BLaER1 treated with 17β-estradiol and CSF1 and Interleukin-3, amounts not matched to agents 10 nM and 100 nM (cell line): ENCODE measurements around the gene SH3BP2.

Experiments
- H3K27ac ChIP-seq, 11 experiments: shearing (Covaris generic); formaldehyde crosslinking; 2 replicates each; pipeline ENCODE4 v1.8.1; 2022
- H3K27me3 ChIP-seq, 11 experiments: shearing (Covaris generic); formaldehyde crosslinking; 2 replicates each; pipeline ENCODE4 v1.8.1; 2022
- H3K36me3 ChIP-seq, 11 experiments: shearing (Covaris generic); formaldehyde crosslinking; 2 replicates each; pipeline ENCODE4 v1.8.1; 2022
- H3K4me1 ChIP-seq, 10 experiments: shearing (Covaris generic); formaldehyde crosslinking; 2 replicates each; pipeline ENCODE4 v1.8.1; 2022
- H3K4me2 ChIP-seq, 11 experiments: shearing (Covaris generic); formaldehyde crosslinking; 2 replicates each; pipeline ENCODE4 v1.8.1; 2022
- H3K4me3 ChIP-seq, 10 experiments: shearing (Covaris generic); formaldehyde crosslinking; 2 replicates each; pipeline ENCODE4 v1.8.1; 2022
- H3K9ac ChIP-seq, 11 experiments: shearing (Covaris generic); formaldehyde crosslinking; 2 replicates each; pipeline ENCODE4 v1.8.1; 2022
- H3K9me3 ChIP-seq, 11 experiments: shearing (Covaris generic); formaldehyde crosslinking; replicated peaks in 1 of 11; 2 replicates each; pipeline ENCODE4 v1.8.1; 2022
- H4K20me1 ChIP-seq, 11 experiments: shearing (Covaris generic); formaldehyde crosslinking; 2 replicates each; pipeline ENCODE4 v1.8.1; 2022
- Cebpa-rat ChIP-seq, 11 experiments: shearing (Covaris generic); IDR thresholded peaks; 2 replicates each; pipeline ENCODE4 v1.8.1; 2022

SH3BP2 gene

DNA sequence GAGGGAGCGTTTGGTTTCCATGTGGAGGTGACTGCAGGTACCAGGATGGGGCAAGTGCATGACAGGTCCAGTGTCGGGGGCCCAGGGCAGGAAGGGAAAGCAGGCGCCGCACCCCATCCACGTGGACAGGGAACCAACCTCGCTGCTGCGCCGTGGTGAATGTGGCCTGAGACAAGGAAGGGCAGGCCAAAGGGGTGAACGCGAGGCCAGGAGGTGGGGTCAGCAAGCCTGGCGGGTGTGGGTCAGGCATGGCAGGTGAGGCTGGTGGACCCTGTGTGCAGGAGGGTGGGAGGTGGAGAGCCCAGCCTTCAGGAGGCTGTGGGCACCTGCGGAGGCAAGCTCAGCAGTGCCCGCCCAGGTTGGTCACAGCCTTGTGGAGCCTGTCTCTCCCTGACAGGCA is 14.7 kb downstream of the SH3BP2 start:
- peaks cover 88 to 95% (median 93%) of the 10 kb centered on the region in 10 experiments for H3K4me1 ChIP-seq
- TF ChIP-seq Cebpa-rat (IDR thresholded peaks at IDR 0.05): no peak

DNA sequence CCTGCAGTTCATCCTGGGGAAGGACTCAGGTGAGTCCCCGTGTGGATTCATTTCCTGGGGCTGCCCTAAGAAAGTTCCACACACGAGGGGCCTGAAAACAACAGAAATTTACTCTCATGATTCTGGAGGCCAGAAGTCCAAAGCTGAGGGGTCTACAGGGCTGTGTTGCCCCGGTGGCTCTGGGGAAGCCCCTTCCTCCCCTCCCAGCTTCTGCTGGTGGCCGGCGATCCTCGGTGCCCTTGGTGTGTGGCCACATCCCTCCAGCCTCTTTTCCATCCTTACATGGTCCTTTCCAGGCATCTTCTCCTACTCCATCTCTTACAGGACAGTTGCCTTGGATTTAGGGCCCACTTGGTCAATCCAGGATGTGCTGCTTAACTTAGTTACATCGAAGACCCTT is 15.1 kb downstream of the SH3BP2 start:
- peak overlapping the region in 6 of 11 experiments; percentile 12 to 77 (median 30); a peak in 9 of 22 replicates for H3K9ac ChIP-seq
- no peak for TF ChIP-seq Cebpa-rat (IDR thresholded peaks at IDR 0.05)
- peak overlapping the region in 4 of 11 experiments; percentile 14 to 85 (median 50); a peak in 5 of 22 replicates for H3K27ac ChIP-seq
- H3K9me3 ChIP-seq: no peaks in the 10 kb centered on the region
- H3K36me3 ChIP-seq: peaks cover 0 to 59% (median 0%) of the 10 kb centered on the region in 11 experiments; a peak in 10 of 22 replicates
- H4K20me1 ChIP-seq: peaks cover 0 to 94% (median 18%) of the 10 kb centered on the region in 11 experiments; a peak in 19 of 22 replicates
- H3K27me3 ChIP-seq: no peaks in the 10 kb centered on the region
- no peak overlapping the region for H3K4me3 ChIP-seq
- H3K4me2 ChIP-seq: peak overlapping the region; percentile 95 to 100 (median 98)
- H3K4me1 ChIP-seq: peaks cover 84 to 95% (median 92%) of the 10 kb centered on the region in 10 experiments

More for the DNA sequence above, 14.7 kb downstream of the SH3BP2 start:
- Histone ChIP-seq H4K20me1 (peaks cover 0 to 94% (median 18%) of the 10 kb centered on the region in 11 experiments; a peak in 11 of 22 replicates), H3K9me3 (no peaks in the 10 kb centered on the region), H3K27me3 (no peaks in the 10 kb centered on the region), H3K4me3 (no peak overlapping the region), H3K9ac (peak overlapping the region in 8 of 11 experiments; percentile 12 to 77 (median 70); a peak in 10 of 22 replicates), H3K27ac (peak overlapping the region in 4 of 11 experiments; percentile 80 to 87 (median 84); a peak in 6 of 22 replicates), H3K36me3 (peaks cover 0 to 63% (median 0%) of the 10 kb centered on the region in 11 experiments; a peak in 10 of 22 replicates), H3K4me2 (peak overlapping the region; percentile 95 to 100 (median 98))

DNA sequence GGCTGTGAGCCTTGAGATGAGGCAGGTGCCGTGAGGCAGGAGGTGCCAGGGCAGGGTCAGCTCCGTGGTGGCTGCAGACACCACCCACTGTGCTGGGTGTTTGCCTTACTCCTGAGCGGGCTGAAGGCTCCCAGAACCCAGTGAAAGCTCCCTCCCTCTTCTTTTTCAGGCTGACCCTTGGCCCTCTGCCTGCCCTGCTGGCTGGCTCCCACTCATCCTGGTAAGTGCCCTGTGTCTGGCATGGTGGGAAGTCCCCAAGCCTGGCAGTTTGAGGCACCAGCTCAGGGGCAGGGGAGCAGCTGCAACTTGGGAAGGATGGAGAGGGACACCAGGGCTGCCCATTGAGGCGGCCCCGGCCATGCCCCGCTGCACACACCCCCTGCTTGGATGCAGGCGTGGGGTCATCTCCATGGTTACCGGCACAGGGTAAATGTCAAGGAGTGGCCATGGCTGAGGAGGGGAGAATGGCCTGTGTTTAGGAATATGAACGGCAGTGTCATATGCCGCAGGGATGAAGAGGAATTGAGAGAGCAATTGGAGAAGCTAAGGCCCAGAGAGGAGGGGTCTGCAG is 16.8 kb downstream of the SH3BP2 start:
- Histone ChIP-seq H3K4me1 (peaks cover 84 to 95% (median 92%) of the 10 kb centered on the region in 10 experiments), H3K4me2 (peak overlapping the region; percentile 89 to 100 (median 98)), H3K36me3 (peaks cover 0 to 60% (median 10%) of the 10 kb centered on the region in 11 experiments; a peak in 13 of 22 replicates), H3K9ac (peak overlapping the region; percentile 46 to 96 (median 90); a peak in 18 of 22 replicates), H4K20me1 (peaks cover 16 to 95% (median 35%) of the 10 kb centered on the region in 11 experiments), H3K27me3 (no peaks in the 10 kb centered on the region), H3K4me3 (peak overlapping the region in 4 of 10 experiments; percentile 7 to 85 (median 18); a peak in 7 of 20 replicates), H3K27ac (peak overlapping the region in 10 of 11 experiments; percentile 70 to 99 (median 94); a peak in 15 of 22 replicates), H3K9me3 (0 out of 22 replicates have a peak, but pooled peaks cover 0 to under 1% (median 0%) of the 10 kb centered on the region in 11 experiments)
- TF ChIP-seq Cebpa-rat (IDR thresholded peaks at IDR 0.05): no peak

DNA sequence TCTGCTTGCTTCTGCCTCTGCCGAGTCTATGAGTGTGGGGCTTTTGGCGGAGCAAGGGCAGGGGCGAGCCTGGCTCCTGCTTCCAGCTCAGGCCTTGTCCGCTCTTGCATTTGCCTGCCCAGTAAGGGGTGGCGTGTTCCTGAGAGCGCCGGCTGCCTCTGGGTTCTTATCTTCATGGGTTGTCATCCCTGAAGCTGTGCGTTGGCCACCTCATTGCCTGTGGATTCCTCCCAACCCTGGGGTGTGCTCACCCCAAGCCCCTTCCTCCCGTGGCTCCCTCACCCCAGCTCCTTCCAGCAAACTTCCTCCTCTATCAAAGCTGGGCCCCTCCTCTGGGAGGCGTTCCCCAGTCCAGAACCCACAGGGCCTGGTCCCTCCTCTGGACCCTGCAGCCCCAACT is 17.5 kb downstream of the SH3BP2 start:
- no peak for TF ChIP-seq Cebpa-rat (IDR thresholded peaks at IDR 0.05)
- H3K4me2 ChIP-seq: peak overlapping the region; percentile 89 to 100 (median 98)
- H3K4me3 ChIP-seq: peak overlapping the region in 5 of 10 experiments; percentile 7 to 85 (median 75); a peak in 7 of 20 replicates
- no peaks in the 10 kb centered on the region; a peak in 1 of 22 replicates for H3K27me3 ChIP-seq
- peaks cover 0 to 7% (median 0%) of the 10 kb centered on the region in 11 experiments; a peak in 4 of 22 replicates for H3K9me3 ChIP-seq
- H3K27ac ChIP-seq: peak overlapping the region; percentile 70 to 99 (median 94); a peak in 21 of 22 replicates
- peaks cover 84 to 95% (median 92%) of the 10 kb centered on the region in 10 experiments for H3K4me1 ChIP-seq
- H4K20me1 ChIP-seq: peaks cover 23 to 95% (median 42%) of the 10 kb centered on the region in 11 experiments
- H3K36me3 ChIP-seq: peaks cover 0 to 60% (median 17%) of the 10 kb centered on the region in 11 experiments; a peak in 14 of 22 replicates
- peak overlapping the region; percentile 74 to 96 (median 90); a peak in 19 of 22 replicates for H3K9ac ChIP-seq

DNA sequence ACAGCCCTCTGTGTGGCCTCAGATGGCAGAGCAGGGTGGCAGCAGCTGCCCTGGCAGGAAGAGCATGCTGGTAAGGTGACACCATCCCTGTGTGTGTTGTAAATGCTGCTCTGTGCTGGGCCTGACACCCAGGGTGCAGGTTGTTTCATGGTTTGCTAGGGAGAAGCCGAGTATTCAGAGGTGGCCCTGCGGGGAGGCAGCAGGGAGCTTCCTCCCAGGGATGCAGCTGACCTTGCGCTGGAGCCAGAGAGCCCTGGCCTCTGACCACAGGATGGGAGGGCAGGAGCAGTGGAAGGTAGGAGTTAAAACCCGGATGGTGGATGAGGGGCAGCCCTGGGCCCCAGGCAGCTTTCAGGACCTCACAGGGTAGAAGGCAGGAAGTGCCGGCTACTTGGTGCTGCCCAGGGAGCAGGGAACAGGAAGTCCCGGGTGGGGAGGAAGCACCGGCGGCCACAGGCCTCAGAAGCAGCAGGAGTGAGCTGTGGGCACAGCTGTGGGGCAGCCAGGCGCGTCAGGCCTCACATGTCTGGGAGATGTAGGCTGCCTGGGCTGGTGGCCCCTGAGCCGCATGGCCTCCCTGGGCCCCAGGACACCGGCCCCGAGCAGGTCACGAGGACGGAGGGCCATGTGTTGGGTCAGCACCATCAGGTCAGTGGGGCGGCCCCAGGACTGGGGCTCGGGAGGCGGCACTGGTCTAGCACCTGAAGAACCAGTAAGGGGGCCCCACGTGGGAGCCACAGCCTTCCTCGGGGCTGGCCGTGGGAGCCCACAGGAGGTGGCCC is 19.1 kb downstream of the SH3BP2 start:
- Histone ChIP-seq H4K20me1 (peaks cover 34 to 95% (median 51%) of the 10 kb centered on the region in 11 experiments), H3K4me1 (peaks cover 84 to 93% (median 89%) of the 10 kb centered on the region in 10 experiments), H3K4me2 (peak overlapping the region; percentile 89 to 100 (median 98)), H3K9ac (peak overlapping the region; percentile 77 to 96 (median 90)), H3K27me3 (peaks cover 0 to 5% (median 3%) of the 10 kb centered on the region in 11 experiments; a peak in 10 of 22 replicates), H3K36me3 (peaks cover 0 to 62% (median 29%) of the 10 kb centered on the region in 11 experiments; a peak in 14 of 22 replicates), H3K27ac (peak overlapping the region; percentile 76 to 99 (median 94)), H3K4me3 (peak overlapping the region; percentile 46 to 85 (median 74)), H3K9me3 (peaks cover 0 to 18% (median 7%) of the 10 kb centered on the region in 11 experiments; a peak in 7 of 22 replicates)
- TF ChIP-seq Cebpa-rat (IDR thresholded peaks at IDR 0.05): 0 out of 22 replicates have a peak, but pooled peaks of 1 of the 11 experiments have one; percentile 19

DNA sequence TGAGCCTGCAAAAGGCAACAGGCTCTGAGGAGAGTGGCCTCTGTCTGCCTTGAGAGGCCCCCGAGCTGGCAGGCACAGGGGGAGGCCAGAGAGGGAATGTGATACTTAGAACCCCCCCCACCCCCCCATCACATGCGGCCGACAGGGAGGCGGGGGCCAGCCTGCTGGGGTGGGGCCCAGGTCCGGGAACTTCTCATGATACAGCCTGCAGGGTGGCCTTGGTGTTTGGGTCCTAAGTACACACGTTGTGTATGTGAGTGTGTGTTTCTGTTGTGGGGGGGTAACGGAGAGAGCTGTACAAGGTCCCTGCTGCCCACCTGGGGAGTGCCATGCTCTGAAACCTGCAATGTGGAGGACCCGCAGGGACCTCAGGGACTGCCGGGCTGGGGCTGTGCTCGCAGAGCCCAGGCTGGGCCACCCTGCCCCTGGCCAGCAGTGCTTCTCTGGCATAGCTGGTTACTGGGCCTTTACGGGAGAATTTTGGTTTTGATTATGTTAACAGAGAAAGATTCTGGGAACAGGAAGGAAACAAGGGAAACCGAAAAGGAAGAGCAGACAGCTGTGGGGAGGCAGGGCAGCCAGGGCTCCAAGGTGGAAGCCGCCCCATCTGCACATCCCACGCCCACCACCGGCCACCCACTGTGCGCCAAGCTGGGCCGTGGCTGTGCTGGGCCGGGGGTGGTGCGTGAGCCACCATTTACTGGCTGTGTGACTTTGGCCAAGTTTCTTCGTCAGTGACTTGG is 19.9 kb downstream of the SH3BP2 start:
- TF ChIP-seq Cebpa-rat (IDR thresholded peaks at IDR 0.05): no peak
- Histone ChIP-seq H3K27ac (peak overlapping the region; percentile 76 to 99 (median 94); a peak in 21 of 22 replicates), H4K20me1 (peaks cover 40 to 95% (median 51%) of the 10 kb centered on the region in 11 experiments), H3K9ac (peak overlapping the region; percentile 77 to 96 (median 90)), H3K9me3 (peaks cover 0 to 18% (median 7%) of the 10 kb centered on the region in 11 experiments; a peak in 7 of 22 replicates), H3K4me3 (peak overlapping the region; percentile 46 to 85 (median 74)), H3K27me3 (peaks cover 0 to 13% (median 11%) of the 10 kb centered on the region in 11 experiments; a peak in 13 of 22 replicates), H3K4me1 (peaks cover 84 to 93% (median 89%) of the 10 kb centered on the region in 10 experiments), H3K36me3 (peaks cover 0 to 62% (median 29%) of the 10 kb centered on the region in 11 experiments; a peak in 14 of 22 replicates), H3K4me2 (peak overlapping the region; percentile 89 to 100 (median 98))

DNA sequence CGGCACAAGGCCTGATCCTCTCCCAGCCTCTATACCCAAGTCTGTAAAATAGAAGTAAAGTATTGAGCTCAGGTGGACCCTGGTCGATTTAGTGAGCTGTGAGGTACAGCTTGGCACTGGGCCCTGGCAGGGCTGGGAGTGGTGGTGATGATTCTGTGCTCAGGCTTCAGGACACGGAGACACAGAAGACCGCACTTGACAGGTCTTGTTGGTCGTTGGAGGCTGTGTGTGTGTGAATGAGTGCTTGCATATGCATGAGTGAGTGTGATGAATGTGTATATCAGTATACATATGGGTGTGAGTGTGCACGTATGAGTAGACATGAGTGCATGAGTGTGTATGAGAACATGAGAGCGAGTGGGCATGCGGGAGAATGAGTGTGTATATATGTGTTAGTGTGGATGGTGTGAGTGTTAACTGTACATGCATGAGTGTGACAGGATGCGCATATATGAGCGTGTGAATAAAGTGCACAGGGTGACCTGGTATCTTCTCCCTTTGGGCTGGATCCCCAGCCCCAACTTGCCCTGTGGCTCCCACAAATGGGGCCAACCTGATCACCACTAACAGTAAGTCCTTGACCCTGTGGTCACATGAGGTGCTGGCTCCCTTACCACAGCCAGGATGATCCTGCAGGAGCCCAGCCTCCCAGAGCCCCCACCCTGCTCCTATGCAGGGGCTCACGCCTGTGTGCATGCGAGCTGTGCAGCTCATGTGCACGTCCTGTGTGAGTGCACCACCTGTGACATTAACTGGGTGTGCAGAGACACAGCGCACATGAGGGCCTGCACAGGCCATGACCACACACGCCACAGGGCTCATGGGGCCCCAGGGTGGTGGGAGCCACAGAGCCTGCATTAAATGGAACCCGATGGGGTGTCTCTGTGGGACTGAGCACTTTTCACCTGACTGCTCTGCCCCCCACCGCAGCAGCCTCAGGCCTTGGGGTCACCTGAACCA is 20.8 kb downstream of the SH3BP2 start:
- peaks cover 86 to 94% (median 90%) of the 10 kb centered on the region in 10 experiments for H3K4me1 ChIP-seq
- H3K9ac ChIP-seq: peak overlapping the region; percentile 77 to 96 (median 90); a peak in 21 of 22 replicates
- peaks cover 46 to 97% (median 61%) of the 10 kb centered on the region in 11 experiments for H4K20me1 ChIP-seq
- peak overlapping the region; percentile 89 to 100 (median 98) for H3K4me2 ChIP-seq
- no peak for TF ChIP-seq Cebpa-rat (IDR thresholded peaks at IDR 0.05)
- H3K4me3 ChIP-seq: peak overlapping the region; percentile 46 to 85 (median 74)
- H3K9me3 ChIP-seq: peaks cover 0 to 18% (median 7%) of the 10 kb centered on the region in 11 experiments; a peak in 7 of 22 replicates
- H3K36me3 ChIP-seq: peaks cover 0 to 60% (median 26%) of the 10 kb centered on the region in 11 experiments; a peak in 14 of 22 replicates
- peaks cover 0 to 21% (median 19%) of the 10 kb centered on the region in 11 experiments; a peak in 14 of 22 replicates for H3K27me3 ChIP-seq
- H3K27ac ChIP-seq: peak overlapping the region in 10 of 11 experiments; percentile 76 to 99 (median 94); a peak in 18 of 22 replicates
